GM18517 (cell line): ENCODE measurements around the gene NDUFA6.
"Not testable (repeated sequence)": the region's sequence is repeated elsewhere in the genome, so short reads cannot be mapped to it uniquely, and the experiment has no call there.

Experiments used
- ATAC-seq: cut with Tn5 transposase; IDR thresholded peaks from one replicate; pipeline ENCODE4 v1.9.1; 2021; ENCODE audit warnings: mild to moderate bottlenecking, moderate library complexity; ENCODE audit not compliant: unreplicated experiment

Gene NDUFA6

DNA sequence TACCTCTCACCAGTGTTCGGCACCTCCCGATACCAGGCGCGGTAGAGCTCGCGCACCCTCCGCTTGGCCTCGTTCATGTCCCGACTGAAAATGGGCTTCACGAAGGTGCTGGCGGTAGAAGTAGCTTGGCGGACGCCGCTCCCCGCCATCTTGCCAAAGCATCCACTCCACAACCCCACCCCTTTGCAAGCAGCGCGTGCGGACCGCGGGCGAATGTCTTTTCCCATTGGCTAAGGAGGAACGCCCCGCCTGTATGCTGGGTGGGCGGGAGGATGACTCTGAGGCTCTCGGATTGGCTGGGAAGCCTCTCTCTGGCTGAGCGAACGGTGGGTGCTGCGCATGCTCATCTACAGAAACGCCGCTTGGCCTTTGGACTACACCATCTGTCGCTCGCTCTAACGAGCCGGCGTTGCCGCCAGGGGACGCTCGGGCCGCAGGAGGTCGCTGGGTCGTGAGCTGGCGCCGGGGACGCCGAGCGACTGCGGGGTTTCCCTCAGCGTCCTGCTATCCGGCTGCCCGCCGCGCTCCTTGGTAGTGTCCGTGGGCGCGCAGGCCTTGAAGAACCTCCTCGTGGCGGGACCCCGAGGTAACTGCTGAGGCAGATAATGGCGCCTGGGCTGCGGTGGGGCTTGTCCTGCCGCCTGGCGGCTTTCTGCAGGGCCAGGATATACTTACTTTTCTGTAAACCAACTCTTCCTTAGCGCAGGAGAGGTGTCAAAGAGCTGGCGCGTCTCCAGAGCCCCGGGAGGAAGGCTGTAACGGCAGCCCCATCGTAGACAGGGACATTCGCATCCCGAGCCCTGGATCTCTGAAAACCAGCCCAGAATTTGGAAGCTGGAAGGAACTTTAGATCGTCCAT is at the start of gene NDUFA6:
Gene NDUFA6, minus strand, starts transcription at position 177 of the 859 bp plus-strand sequence. Its CDS starts 28 bp downstream, at position 149.
- peak; percentile 93 for ATAC-seq

DNA sequence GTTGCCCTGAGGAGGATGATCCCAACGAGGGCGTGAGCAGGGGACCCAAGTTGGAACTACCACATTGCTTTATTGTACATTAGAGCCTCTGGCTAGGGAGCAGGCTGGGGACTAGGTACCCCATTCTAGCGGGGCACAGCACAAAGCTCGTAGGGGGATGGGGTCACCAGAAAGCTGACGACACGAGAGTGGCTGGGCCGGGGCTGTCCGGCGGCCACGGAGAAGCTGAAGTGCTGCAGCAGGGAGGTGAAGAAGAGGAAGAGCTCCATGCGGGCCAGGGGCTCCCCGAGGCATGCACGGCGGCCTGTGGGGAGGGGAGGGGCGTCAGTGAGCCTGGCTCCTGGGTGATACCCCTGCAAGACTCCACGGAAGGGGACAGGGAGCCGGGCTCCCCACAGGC is 49.6 kb upstream of the NDUFA6 start:
- not testable (repeated sequence) for ATAC-seq

DNA sequence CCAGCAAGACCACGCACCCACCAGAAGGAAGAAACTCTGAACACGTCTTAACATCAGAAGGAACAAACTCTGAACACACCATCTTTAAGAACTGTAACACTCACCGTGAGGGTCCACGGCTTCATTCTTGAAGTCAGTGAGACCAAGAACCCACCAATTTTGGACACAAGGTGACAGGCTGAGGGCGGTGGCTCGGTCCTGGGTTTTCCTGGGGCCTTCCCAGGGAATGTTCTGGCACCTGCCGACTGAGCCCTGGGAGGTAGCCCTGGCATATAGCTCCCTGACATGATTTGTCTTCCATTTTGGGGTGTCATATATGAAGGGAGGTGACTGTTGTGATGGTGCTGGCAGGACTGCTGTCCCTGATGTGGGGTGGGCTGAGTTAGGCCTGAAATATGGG is 48.9 kb upstream of the NDUFA6 start:
- not testable (repeated sequence) for ATAC-seq

DNA sequence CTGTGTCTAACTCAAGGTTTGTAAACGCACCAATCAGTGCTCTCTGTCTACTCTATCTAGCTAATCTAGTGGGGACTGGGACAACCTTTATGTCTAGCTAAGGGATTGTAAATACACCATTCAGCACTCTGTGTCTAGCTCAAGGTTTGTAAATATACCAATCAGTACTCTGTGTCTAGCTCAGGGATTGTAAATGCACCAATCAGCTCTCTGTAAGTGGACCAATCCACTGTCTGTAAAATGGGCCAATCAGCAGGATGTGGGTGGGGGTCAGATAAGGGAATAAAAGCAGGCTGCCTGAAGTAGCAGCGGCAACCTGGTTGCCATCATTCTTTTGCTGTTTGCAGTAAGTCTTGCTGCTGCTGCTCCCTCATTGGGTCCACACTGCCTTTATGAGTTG is 48.4 kb upstream of the NDUFA6 start:
- ATAC-seq: no peak

DNA sequence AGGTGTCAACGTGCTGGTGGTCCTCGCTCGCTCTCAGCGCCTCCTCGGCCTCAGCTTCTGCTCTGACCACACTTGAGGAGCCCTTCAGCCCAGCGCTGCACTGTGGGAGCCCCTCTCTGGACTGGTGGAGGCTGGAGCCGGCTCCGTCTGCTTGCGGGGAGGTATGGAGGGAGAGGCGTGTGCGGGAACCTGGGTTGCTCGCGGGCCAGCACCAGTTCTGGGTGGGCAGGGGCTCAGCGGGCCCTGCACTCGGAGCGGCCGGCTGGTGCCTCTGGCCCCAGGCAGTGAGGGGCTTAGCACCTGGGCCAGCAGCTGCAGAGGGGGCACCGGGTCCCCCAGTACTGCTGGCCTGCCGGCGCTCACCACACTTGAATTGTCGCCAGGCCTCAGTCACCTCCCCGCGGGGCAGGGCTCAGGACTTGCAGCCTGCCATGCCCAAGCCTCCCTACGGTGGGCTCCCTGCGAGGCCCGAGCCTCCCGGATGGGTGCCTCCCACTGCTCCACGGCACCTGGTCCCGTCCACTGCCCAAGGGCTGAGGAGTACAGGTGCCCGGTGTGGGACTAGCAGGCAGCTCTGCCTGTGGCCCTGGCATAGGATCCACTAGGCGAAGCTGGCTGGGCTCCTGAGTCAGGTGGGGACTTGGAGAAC is 47.7 kb upstream of the NDUFA6 start:
- ATAC-seq: no peak

DNA sequence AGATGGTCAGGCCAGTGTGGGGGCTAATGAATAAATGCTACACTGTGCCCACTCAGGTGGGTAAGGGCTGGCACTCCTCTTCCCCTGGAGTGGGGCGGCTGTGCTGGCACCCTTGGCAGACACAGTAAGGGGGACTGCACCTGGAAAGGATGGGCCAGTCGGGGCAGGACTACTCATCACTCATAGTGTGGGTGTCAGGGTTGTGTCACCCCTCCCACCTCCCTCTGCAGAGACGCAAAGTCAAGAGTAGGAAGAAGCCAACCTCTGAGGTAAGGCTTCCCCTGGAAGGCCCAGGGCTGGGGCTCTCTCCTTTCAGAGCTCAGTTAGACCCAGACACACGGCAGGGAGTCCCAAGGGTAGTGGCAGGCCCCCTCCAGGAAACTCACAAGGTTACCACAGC is 45.1 kb upstream of the NDUFA6 start:
- not testable (repeated sequence) for ATAC-seq

DNA sequence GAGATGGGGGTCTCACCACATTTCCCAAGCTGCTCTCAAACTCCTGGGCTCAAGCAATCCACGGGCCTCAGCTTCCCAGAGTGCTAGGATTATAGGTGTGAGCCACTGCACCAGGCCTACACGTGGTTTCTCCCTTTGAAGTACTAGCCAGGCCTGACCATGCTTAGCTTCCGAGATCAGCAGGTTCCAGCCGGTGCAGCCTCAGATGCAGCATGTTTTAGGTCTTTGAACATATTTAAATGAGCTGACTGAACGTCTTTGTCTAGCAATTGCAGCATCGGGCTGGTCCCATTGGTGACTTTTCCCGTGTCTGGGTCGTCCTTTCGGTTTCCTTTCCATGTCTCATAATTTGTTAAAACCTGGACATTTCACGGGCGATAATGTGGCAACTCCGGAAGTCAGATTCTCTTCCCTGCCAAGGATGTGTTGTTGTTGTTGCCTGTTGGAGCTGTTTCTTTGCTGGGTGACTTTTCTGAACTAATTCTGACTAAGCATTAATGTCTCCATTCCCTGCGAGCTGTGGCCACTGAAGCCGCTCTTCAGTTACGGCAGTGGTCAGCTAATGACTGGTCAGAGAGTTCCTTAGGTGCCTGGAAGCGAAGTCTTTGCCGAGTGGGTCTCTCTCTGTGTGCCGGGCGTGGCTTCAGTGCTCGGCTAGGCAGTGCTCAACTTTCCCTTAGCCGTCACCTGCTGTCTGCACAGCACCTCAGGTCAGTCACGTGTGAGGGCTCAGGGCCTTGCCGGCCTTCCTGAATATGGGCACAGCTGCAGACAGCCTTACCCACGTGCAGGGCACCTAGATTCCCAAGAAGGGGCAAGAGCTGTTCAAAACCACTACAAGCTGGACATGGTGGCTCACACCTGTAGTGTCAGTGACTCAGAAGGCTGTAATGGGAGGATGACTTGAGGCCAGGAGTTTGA is 43.8 kb upstream of the NDUFA6 start:
- ATAC-seq: no peak

DNA sequence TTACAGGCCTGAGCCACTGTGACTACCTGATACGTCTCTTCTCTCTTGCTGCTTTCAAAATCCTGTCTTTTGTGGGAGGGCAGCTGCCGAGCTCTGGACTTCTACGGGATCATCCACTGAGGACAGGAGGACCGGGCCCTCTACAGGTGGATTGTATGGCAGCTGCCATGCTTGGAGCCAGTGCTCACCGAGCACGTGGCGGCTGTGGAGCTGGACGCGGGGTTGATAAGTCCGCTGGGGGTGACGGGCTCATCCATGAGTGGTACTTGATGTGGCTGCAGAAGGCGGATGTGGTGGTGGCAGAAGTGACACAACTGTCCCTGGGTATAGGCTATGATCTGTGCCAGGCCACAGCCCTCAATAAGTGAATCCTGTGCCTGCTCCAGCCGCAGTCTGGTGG is 41.9 kb upstream of the NDUFA6 start:
- ATAC-seq: no peak

DNA sequence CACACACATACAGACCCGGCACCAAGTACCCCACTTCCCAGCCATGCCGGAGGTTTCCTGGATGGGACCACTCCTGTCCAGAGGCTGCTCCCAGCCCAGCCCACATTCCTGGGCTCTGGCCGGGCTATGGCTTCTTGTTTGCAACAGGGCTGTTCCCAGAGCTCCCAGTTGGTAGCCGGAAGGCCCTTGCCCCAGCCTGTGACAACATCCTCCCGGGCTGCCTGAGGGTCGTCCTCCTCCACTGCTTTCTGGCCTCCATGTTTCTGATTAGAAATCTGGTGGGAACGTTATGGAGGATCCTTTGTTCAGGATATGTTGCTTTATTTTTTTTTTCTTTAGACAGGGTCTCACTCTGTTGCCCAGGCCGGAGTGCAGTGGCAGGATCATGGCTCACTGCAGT is 41.0 kb upstream of the NDUFA6 start:
- no peak for ATAC-seq

DNA sequence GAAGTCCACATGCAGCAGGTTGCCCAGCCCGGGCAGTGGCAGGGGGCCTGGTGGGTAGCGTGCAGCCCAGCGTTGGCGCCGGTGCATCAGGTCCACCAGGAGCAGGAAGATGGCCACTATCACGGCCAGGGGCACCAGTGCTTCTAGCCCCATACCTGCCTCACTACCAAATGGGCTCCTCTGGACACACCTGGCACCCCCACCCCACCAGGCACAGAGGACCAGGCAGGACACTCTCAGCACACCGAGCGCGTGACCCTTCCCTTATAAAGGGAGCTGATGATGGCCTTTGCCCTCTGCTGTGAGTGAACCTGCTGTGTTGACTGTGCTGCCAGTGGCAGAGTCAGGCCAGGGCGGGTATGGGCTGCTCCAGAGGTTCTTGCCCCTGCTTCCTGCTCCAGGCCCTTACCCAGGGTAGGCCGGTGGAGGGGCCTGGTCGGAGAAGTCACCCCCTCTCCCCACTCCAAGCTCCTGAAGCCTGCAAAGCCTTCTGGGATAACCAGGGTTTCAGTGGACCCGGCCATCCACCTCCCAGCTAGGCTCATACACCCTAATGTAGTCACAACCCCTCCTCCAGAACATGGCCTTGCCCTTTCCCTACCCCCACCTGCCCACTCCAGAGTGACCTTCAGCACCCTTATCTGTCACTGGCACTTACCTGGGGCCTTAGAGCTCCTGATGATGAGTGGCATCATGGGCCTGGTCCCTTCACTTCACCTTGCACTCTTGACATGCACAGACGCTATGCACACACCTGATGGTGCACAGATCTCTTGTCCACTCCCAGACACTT is 40.3 kb upstream of the NDUFA6 start, which contains the start of gene CYP2D6:
Gene CYP2D6, minus strand, starts transcription at position 172 of the 793 bp plus-strand sequence. Its CDS starts 19 bp downstream, at position 153.
- ATAC-seq: not testable (repeated sequence)

DNA sequence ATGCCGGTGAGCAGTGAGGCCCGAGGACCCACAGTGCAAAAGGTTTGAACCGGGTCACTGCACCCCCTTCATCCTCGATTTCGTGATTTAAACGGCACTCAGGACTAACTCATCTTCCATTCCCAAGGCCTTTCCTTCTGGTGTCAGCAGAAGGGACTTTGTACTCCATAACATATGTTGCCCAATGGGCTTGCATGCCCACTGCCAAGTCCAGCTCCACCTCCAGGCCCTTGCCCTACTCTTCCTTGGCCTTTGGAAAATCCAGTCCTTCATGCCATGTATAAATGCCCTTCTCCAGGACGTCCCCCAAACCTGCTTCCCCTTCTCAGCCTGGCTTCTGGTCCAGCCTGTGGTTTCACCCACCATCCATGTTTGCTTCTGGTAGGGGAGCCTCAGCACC is 39.6 kb upstream of the NDUFA6 start:
- not testable (repeated sequence) for ATAC-seq

DNA sequence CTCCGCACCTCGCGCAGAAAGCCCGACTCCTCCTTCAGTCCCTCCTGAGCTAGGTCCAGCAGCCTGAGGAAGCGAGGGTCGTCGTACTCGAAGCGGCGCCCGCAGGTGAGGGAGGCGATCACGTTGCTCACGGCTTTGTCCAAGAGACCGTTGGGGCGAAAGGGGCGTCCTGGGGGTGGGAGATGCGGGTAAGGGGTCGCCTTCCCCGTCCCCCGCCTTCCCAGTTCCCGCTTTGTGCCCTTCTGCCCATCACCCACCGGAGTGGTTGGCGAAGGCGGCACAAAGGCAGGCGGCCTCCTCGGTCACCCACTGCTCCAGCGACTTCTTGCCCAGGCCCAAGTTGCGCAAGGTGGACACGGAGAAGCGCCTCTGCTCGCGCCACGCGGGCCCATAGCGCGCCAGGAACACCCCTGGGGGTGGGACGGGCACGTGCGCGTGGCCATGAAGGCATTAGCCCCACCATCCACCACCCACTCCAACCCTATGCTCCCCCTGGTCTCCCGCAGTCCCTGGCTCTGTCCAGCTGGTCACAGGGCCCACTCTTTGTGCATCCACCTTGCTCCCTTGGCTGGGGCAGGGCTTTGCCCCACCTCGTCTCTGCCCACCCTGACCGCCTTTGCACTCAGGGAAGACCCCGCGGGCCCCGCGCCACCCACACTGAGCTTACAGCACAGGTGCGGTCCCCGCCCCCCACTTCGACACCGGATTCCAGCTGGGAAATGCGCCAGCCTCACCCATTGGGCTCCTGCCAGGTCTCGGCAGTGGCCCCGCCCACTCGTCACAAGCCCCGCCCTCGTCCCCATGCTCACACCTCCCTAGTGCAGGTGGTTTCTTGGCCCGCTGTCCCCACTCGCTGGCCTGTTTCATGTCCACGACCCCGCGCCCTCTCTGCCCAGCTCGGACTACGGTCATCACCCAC is 38.5 kb upstream of the NDUFA6 start:
- not testable (repeated sequence) for ATAC-seq

DNA sequence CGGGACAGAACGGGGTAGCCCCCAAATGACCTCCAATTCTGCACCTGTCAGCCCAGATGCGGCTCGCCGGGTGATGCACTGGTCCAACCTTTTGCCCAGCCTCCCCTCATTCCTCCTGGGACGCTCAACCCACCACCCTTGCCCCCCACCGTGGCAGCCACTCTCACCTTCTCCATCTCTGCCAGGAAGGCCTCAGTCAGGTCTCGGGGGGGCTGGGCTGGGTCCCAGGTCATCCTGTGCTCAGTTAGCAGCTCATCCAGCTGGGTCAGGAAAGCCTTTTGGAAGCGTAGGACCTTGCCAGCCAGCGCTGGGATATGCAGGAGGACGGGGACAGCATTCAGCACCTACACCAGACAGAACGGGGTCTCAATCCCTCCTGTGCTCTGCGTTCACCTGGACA is 37.4 kb upstream of the NDUFA6 start:
- ATAC-seq: not testable (repeated sequence)

DNA sequence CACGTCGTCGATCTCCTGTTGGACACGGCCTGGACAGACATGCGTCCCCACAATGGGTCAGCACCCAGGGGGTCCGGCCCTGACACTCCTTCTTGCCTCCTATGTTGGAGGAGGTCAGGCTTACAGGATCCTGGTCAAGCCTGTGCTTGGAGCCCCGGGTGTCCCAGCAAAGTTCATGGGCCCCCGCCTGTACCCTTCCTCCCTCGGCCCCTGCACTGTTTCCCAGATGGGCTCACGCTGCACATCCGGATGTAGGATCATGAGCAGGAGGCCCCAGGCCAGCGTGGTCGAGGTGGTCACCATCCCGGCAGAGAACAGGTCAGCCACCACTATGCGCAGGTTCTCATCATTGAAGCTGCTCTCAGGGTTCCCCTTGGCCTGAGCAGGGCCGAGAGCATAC is 37.0 kb upstream of the NDUFA6 start:
- no peak for ATAC-seq

DNA sequence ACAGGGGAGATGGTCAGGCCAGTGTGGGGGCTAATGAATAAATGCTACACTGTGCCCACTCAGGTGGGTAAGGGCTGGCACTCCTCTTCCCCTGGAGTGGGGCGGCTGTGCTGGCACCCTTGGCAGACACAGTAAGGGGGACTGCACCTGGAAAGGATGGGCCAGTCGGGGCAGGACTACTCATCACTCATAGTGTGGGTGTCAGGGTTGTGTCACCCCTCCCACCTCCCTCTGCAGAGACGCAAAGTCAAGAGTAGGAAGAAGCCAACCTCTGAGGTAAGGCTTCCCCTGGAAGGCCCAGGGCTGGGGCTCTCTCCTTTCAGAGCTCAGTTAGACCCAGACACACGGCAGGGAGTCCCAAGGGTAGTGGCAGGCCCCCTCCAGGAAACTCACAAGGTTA is 33.0 kb upstream of the NDUFA6 start:
- ATAC-seq: not testable (repeated sequence)

DNA sequence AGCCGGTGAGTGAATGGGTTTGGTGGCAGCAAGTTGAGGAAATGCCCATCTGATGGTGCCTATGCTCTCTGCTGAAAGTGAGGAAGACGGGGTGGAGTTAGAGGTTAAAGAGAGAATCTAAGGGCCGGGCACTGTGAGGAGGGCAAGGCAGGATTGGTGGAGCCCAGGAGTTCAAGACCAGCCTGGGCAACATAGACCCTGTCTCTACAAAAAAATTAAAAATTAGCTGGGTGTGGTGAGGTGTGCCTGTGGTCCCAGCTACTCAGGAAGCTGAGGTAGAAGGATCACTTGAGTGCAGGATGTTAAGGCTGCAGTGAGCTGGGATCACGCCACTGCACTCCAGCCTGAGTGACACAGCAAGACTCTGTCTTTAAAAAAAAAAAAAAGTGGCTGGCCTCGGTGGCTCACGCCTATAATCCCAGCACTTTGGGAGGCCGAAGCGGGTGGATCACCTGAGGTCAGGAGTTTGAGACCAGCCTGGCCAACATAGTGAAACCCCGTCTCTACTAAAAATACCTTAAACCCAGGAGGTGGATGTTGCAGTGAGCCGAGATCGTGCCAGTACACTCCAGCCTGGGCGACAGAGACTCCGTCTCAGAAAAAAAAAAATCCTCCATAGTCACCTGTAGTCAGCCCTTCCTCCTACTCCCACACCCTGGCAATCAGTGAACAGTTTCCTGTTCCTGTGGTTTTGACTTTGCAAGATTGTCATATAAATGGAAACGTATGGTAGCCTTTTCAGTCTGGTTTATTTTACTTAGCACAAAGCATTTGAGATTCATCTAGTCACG is 29.9 kb upstream of the NDUFA6 start:
- not testable (repeated sequence) for ATAC-seq

DNA sequence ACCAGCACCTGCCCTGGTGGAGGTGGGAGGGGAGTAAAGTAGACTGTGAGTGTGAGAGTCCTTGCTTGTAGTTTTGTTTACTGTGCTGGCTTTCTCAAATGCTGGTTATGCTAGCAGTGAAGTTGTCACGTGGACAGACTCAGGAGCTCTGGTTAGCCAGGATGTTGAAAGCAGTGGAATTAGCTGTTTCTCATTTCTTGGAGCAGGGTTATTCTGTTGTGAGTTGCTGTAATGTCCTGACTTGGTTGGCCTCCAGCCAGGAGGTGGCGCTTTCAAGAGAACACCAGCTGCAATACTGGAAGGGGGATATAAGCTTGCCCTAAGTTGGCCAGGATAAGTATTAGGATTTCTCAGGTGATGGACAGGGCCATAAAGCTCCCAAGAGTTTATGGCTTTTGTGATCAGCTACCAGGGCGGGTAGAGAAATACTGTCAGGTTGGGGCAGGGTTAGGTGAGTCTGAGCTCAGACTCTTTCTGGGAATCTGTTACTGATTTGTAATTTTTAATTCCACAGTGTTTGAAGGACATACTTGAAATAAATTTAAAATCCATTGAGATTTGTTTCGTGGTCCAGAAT is 26.4 kb upstream of the NDUFA6 start:
- ATAC-seq: no peak

DNA sequence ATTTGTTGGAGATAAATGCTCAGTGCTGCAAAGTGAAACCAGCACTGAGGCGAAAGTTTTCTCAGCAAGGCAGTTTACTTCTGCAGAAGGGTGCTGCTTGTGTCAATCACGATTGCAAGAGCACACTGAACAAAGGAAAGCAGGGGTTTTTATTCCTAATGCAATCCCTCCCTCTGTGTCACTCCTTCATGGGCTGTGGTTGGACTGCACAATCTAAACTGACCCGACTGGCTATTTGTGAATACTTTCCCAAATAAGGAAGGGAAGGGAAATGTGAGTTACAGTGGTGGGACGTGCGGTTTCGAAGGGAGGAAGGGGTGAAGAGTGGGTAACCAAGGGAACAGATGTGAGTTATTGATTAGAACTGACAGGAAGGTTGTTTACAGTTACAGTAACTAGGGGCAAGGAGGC is 24.9 kb upstream of the NDUFA6 start:
- ATAC-seq: not testable (repeated sequence)
